ENCODE results near the gene PLEKHG4.

The PLEKHG4 gene

GRCh38 chr16:67233596-67233995 lies 45.7 kb upstream of the PLEKHG4 start:
- Histone ChIP-seq H3K79me1 (ENCODE audit: low read length) (no peaks in the 10 kb centered on the region), H3K27ac (ENCODE audit: low read depth, low read length) (no peak overlapping the region), H4K12ac (ENCODE audit: low read depth, low read length) (no peak overlapping the region), H2AFZ (ENCODE audit: insufficient read depth, low read length, poor library complexity) (no peak overlapping the region), H2BK120ac (ENCODE audit: insufficient read depth, low read length, poor library complexity) (no peak overlapping the region), H2BK12ac (ENCODE audit: low read length) (no peak overlapping the region), H4K8ac (ENCODE audit: low read depth, low read length) (no peak overlapping the region), H2AK5ac (ENCODE audit: low read length) (no peak overlapping the region), H3K9me3 (ENCODE audit: insufficient read depth, low read depth, low read length) (no peaks in the 10 kb centered on the region), H3K4me3 (ENCODE audit: low read depth, low read length) (no peak overlapping the region), H4K91ac (ENCODE audit: low read depth, low read length) (no peak overlapping the region), H3K4me1 (ENCODE audit: control insufficient read depth in 1 of 2, insufficient read depth in 2 of 2, low read length in 2 of 2) (no peaks in the 10 kb centered on the region), H3K4ac (ENCODE audit: low read depth, low read length) (no peak overlapping the region), H3K4me2 (ENCODE audit: low read length) (no peak overlapping the region), H3K79me2 (ENCODE audit: control insufficient read depth, insufficient read depth, low read length, poor library complexity) (no peaks in the 10 kb centered on the region), H3K27me3 (ENCODE audit: insufficient read depth, low read length) (no peaks in the 10 kb centered on the region), H3K14ac (ENCODE audit: low read length) (no peak overlapping the region), H3K36me3 (ENCODE audit: control insufficient read depth in 1 of 2, insufficient read depth in 2 of 2, low read length in 2 of 2) (peaks cover 64 to 66% of the 10 kb centered on the region in 2 experiments), H2BK5ac (ENCODE audit: low read depth, low read length, poor library complexity) (no peak overlapping the region), H3K18ac (ENCODE audit: low read length) (no peak overlapping the region), H3K23ac (ENCODE audit: low read length) (no peak overlapping the region), H3K9ac (ENCODE audit: low read length) (no peak overlapping the region)
- no CpG with 5 or more reads among the region's 7 CpGs for WGBS (ENCODE audit: extremely low coverage, insufficient coverage, insufficient read length)
- DNase-seq = no peak

- no peak overlapping the region for H3K4me2 ChIP-seq (ENCODE audit: low read length)
- H3K27ac ChIP-seq (ENCODE audit: low read depth, low read length) = no peak overlapping the region
- no peak overlapping the region for H2BK120ac ChIP-seq (ENCODE audit: insufficient read depth, low read length, poor library complexity)
- H4K8ac ChIP-seq (ENCODE audit: low read depth, low read length) = no peak overlapping the region
- H3K4me1 ChIP-seq (ENCODE audit: control insufficient read depth in 1 of 2, insufficient read depth in 2 of 2, low read length in 2 of 2) = no peaks in the 10 kb centered on the region
- H3K23ac ChIP-seq (ENCODE audit: low read length) = no peak overlapping the region
- no peak overlapping the region for H4K12ac ChIP-seq (ENCODE audit: low read depth, low read length)
- no peak overlapping the region for H3K9ac ChIP-seq (ENCODE audit: low read length)
- no peaks in the 10 kb centered on the region for H3K27me3 ChIP-seq (ENCODE audit: insufficient read depth, low read length)
- no peak overlapping the region for H3K14ac ChIP-seq (ENCODE audit: low read length)
- H2BK5ac ChIP-seq (ENCODE audit: low read depth, low read length, poor library complexity) = no peak overlapping the region
- DNase-seq = no peak
- WGBS (ENCODE audit: extremely low coverage, insufficient coverage, insufficient read length) = no CpG with 5 or more reads among the region's 10 CpGs
- no peak overlapping the region for H2AFZ ChIP-seq (ENCODE audit: insufficient read depth, low read length, poor library complexity)
- H4K91ac ChIP-seq (ENCODE audit: low read depth, low read length) = no peak overlapping the region
- H3K9me3 ChIP-seq (ENCODE audit: insufficient read depth, low read depth, low read length) = no peaks in the 10 kb centered on the region
- no peak overlapping the region for H3K4me3 ChIP-seq (ENCODE audit: low read depth, low read length)
- peaks cover 60 to 62% of the 10 kb centered on the region in 2 experiments for H3K36me3 ChIP-seq (ENCODE audit: control insufficient read depth in 1 of 2, insufficient read depth in 2 of 2, low read length in 2 of 2)
- no peaks in the 10 kb centered on the region for H3K79me2 ChIP-seq (ENCODE audit: control insufficient read depth, insufficient read depth, low read length, poor library complexity)
- no peak overlapping the region for H2AK5ac ChIP-seq (ENCODE audit: low read length)
- no peak overlapping the region for H3K4ac ChIP-seq (ENCODE audit: low read depth, low read length)
- H3K18ac ChIP-seq (ENCODE audit: low read length) = no peak overlapping the region
- no peak overlapping the region for H2BK12ac ChIP-seq (ENCODE audit: low read length)
- H3K79me1 ChIP-seq (ENCODE audit: low read length) = no peaks in the 10 kb centered on the region
Observed at GRCh38 chr16:67234180-67234597, 45.1 kb upstream of the PLEKHG4 start.

GRCh38 chr16:67235816-67236562 lies 43.3 kb upstream of the PLEKHG4 start:
- Histone ChIP-seq H3K36me3 (ENCODE audit: control insufficient read depth in 1 of 2, insufficient read depth in 2 of 2, low read length in 2 of 2) (peaks cover 42 to 44% of the 10 kb centered on the region in 2 experiments), H3K9me3 (ENCODE audit: insufficient read depth, low read depth, low read length) (no peaks in the 10 kb centered on the region), H3K79me2 (ENCODE audit: control insufficient read depth, insufficient read depth, low read length, poor library complexity) (peaks cover 2% of the 10 kb centered on the region), H2AK5ac (ENCODE audit: low read length) (no peak overlapping the region), H3K27me3 (ENCODE audit: insufficient read depth, low read length) (no peaks in the 10 kb centered on the region), H3K4me1 (ENCODE audit: control insufficient read depth in 1 of 2, insufficient read depth in 2 of 2, low read length in 2 of 2) (peaks cover 6 to 7% of the 10 kb centered on the region in 2 experiments), H2BK120ac (ENCODE audit: insufficient read depth, low read length, poor library complexity) (no peak overlapping the region), H2BK5ac (ENCODE audit: low read depth, low read length, poor library complexity) (no peak overlapping the region), H3K23ac (ENCODE audit: low read length) (no peak overlapping the region), H3K14ac (ENCODE audit: low read length) (no peak overlapping the region), H3K4me3 (ENCODE audit: low read depth, low read length) (no peak overlapping the region), H3K9ac (ENCODE audit: low read length) (no peak overlapping the region), H4K12ac (ENCODE audit: low read depth, low read length) (no peak overlapping the region), H3K79me1 (ENCODE audit: low read length) (peaks cover 6% of the 10 kb centered on the region), H3K18ac (ENCODE audit: low read length) (no peak overlapping the region), H3K4me2 (ENCODE audit: low read length) (no peak overlapping the region), H3K27ac (ENCODE audit: low read depth, low read length) (no peak overlapping the region), H4K8ac (ENCODE audit: low read depth, low read length) (no peak overlapping the region), H2BK12ac (ENCODE audit: low read length) (peak overlapping the region; percentile 37), H4K91ac (ENCODE audit: low read depth, low read length) (no peak overlapping the region), H3K4ac (ENCODE audit: low read depth, low read length) (no peak overlapping the region), H2AFZ (ENCODE audit: insufficient read depth, low read length, poor library complexity) (no peak overlapping the region)
- no CpG with 5 or more reads among the region's 17 CpGs for WGBS (ENCODE audit: extremely low coverage, insufficient coverage, insufficient read length)
- DNase-seq = no peak

- Histone ChIP-seq H3K9ac (ENCODE audit: low read length) (no peak overlapping the region), H3K18ac (ENCODE audit: low read length) (no peak overlapping the region), H4K8ac (ENCODE audit: low read depth, low read length) (no peak overlapping the region), H3K27me3 (ENCODE audit: insufficient read depth, low read length) (no peaks in the 10 kb centered on the region), H3K14ac (ENCODE audit: low read length) (no peak overlapping the region), H3K23ac (ENCODE audit: low read length) (no peak overlapping the region), H2BK5ac (ENCODE audit: low read depth, low read length, poor library complexity) (no peak overlapping the region), H2AFZ (ENCODE audit: insufficient read depth, low read length, poor library complexity) (no peak overlapping the region), H3K4ac (ENCODE audit: low read depth, low read length) (no peak overlapping the region), H2BK12ac (ENCODE audit: low read length) (no peak overlapping the region), H3K4me1 (ENCODE audit: control insufficient read depth in 1 of 2, insufficient read depth in 2 of 2, low read length in 2 of 2) (peaks cover 14 to 15% of the 10 kb centered on the region in 2 experiments), H2BK120ac (ENCODE audit: insufficient read depth, low read length, poor library complexity) (no peak overlapping the region), H3K79me1 (ENCODE audit: low read length) (peaks cover 13% of the 10 kb centered on the region), H3K9me3 (ENCODE audit: insufficient read depth, low read depth, low read length) (no peaks in the 10 kb centered on the region), H3K79me2 (ENCODE audit: control insufficient read depth, insufficient read depth, low read length, poor library complexity) (peaks cover 2% of the 10 kb centered on the region), H3K4me2 (ENCODE audit: low read length) (no peak overlapping the region), H3K36me3 (ENCODE audit: control insufficient read depth in 1 of 2, insufficient read depth in 2 of 2, low read length in 2 of 2) (peaks cover 35 to 36% of the 10 kb centered on the region in 2 experiments), H2AK5ac (ENCODE audit: low read length) (no peak overlapping the region), H3K4me3 (ENCODE audit: low read depth, low read length) (no peak overlapping the region), H4K12ac (ENCODE audit: low read depth, low read length) (no peak overlapping the region), H3K27ac (ENCODE audit: low read depth, low read length) (no peak overlapping the region), H4K91ac (ENCODE audit: low read depth, low read length) (no peak overlapping the region)
- WGBS (ENCODE audit: extremely low coverage, insufficient coverage, insufficient read length) = no CpG with 5 or more reads among the region's 50 CpGs
- DNase-seq = peak; percentile 34 to 42
Observed at GRCh38 chr16:67236563-67237395, 42.6 kb upstream of the PLEKHG4 start.

Measured in trophoblast cell (in vitro differentiated cells and primary cell).